Ishikawa (cell line): ENCODE measurements around the gene WDFY2.

ENCODE experiments used
- CEBPB ChIP-seq: IDR thresholded peaks from 2 replicates; pipeline ENCODE4 v1.6.1; 2012
- CREB1 ChIP-seq: IDR thresholded peaks from 2 replicates; pipeline ENCODE4 v1.6.1; 2012; ENCODE audit warnings: low read depth
- EGR1 ChIP-seq: IDR thresholded peaks from 2 replicates; pipeline ENCODE4 v1.6.1; 2012
- EP300 ChIP-seq: IDR thresholded peaks from 2 replicates; pipeline ENCODE4 v1.6.1; 2012; ENCODE audit warnings: borderline replicate concordance
- FOXM1 ChIP-seq: IDR thresholded peaks from 2 replicates; pipeline ENCODE4 v1.6.1; 2012; ENCODE audit warnings: low read depth, borderline replicate concordance
- MAX ChIP-seq: IDR thresholded peaks from 2 replicates; pipeline ENCODE4 v1.6.1; 2012
- NFIC ChIP-seq: IDR thresholded peaks from 2 replicates; pipeline ENCODE4 v1.6.1; 2012
- RAD21 ChIP-seq: IDR thresholded peaks from 2 replicates; pipeline ENCODE4 v1.6.1; 2012; ENCODE audit warnings: low read depth
- TAF1 ChIP-seq: IDR thresholded peaks from 2 replicates; pipeline ENCODE4 v1.6.1; 2012; ENCODE audit warnings: low read depth, mild to moderate bottlenecking
- TCF12 ChIP-seq: IDR thresholded peaks from 2 replicates; pipeline ENCODE4 v1.6.1; 2012; ENCODE audit warnings: low read depth
- TEAD4 ChIP-seq: IDR thresholded peaks from 2 replicates; pipeline ENCODE4 v1.6.1; 2012
- USF1 ChIP-seq: IDR thresholded peaks from 2 replicates; pipeline ENCODE4 v1.6.1; 2012
- YY1 ChIP-seq: IDR thresholded peaks from 2 replicates; pipeline ENCODE4 v1.6.1; 2012; ENCODE audit warnings: low read depth
- ZBTB7A ChIP-seq: IDR thresholded peaks from 2 replicates; pipeline ENCODE4 v1.6.1; 2012; ENCODE audit warnings: low read depth
- TF ChIP-seq, protein P1 (sequence below): IDR thresholded peaks from 2 replicates; pipeline ENCODE4 v1.6.1; 2012; ENCODE audit warnings: low read depth, mild to moderate bottlenecking

The WDFY2 gene

DNA sequence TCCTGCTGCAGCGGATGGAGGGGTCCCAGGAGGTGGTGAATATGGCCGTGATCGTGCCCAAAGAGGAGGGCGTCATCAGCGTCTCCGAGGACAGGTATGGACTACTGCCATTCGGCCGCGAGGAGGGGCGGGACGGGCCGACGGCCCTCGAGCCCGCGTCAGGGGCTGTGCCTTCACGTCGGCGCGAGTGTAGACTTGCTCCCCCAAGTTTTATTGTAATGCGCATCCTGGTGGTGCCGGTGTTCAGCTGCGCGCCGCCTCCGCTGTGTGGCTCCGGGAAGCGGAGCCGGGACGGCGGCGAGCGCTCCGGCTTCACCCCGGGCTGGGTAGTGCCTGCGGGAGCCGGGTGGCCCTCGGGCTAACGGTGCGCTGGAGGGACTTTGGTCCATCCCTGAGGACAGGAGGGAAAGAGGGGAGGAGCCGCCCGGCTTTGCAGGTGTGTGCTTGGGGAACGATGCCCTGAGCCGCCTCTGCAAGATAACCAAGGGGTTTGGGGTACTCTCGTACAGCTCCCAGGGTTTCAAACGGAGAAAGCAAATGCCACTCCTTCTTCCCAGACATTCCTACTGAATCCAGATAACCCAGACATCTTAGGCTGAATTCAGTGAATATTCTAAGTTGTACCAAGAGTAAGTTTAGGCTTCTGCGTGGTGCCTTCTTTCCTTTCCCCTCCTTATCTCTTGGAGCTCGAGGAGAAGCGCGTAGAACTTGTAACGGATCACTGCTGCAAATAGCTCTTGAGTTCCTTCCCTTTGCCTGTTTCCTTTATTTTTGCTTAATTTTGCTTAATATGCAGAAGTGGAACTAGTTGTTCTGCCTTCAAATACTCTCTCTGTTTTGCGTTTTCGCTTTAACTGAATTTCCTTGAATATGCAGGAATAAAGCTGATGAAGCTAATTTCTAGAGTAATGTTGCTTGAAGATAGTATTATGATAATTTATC, 740 bp downstream of the WDFY2 start:
- TF ChIP-seq NFIC: 0 out of 2 replicates have a peak, but pooled peaks have one; percentile 17
- no peak for TF ChIP-seq USF1
- peak; percentile 57; the same call in 1 of the 2 replicates for TF ChIP-seq YY1
- TF ChIP-seq TAF1: peak; percentile 63; the same call in 1 of the 2 replicates
- peak; percentile 14; the same call in 1 of the 2 replicates for TF ChIP-seq MAX
- peak; percentile 45; the same call in 1 of the 2 replicates for TF ChIP-seq CREB1
- no peak for TF ChIP-seq TEAD4

DNA sequence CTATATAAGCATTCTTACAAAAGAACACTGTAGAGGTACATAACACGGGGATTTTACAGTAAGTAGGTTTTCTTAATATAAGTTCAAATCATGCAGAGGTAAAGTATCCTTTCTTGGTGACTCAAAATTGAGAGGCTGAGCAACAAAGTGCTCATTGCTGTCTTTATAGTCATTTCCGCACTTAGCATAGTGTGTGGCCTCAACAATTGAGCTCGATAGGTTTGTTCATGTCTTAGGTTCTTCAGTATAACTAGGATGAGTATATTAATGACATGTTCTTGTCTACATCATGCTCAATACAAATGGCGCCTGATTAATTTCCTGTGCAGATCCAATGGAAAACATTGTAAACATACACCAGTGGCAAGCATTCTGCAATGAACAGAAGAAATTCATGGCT, 1.4 kb downstream of the WDFY2 start:
- TF ChIP-seq TEAD4 (no peak), RAD21 (no peak), CREB1 (no peak), USF1 (no peak), NFIC (no peak), CEBPB (no peak), FOXM1 (no peak), TAF1 (no peak), EP300 (no peak), ZBTB7A (no peak), MAX (no peak), TCF12 (no peak)

DNA sequence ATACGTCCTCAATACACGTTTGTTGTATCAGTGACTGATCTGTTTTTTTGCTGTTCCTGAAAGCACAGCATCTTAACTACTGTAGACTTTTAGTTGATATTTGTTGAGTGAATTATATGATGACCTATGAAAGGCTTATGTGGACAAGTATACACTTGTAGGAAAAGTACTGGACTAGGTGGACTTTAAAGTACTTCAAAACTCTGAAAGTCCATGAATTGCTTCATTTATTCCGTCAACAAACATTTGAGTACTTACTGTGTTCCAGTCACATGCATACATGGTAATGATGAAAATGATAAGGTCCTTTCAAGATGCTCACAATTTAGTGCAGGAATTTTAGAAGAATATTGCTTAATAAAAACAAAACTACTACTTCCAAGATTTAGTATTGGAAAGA, 3.1 kb downstream of the WDFY2 start:
- TF ChIP-seq MAX: no peak

GRCh38 chr13:51588406-51588949, 4.2 kb downstream of the WDFY2 start:
- TF ChIP-seq TEAD4 (no peak), TCF12 (no peak), ZBTB7A (no peak), EGR1 (no peak), CREB1 (no peak), NFIC (no peak), USF1 (no peak), FOXM1 (no peak), MAX (no peak), RAD21 (no peak), YY1 (no peak)
- TF ChIP-seq, protein P1, sequence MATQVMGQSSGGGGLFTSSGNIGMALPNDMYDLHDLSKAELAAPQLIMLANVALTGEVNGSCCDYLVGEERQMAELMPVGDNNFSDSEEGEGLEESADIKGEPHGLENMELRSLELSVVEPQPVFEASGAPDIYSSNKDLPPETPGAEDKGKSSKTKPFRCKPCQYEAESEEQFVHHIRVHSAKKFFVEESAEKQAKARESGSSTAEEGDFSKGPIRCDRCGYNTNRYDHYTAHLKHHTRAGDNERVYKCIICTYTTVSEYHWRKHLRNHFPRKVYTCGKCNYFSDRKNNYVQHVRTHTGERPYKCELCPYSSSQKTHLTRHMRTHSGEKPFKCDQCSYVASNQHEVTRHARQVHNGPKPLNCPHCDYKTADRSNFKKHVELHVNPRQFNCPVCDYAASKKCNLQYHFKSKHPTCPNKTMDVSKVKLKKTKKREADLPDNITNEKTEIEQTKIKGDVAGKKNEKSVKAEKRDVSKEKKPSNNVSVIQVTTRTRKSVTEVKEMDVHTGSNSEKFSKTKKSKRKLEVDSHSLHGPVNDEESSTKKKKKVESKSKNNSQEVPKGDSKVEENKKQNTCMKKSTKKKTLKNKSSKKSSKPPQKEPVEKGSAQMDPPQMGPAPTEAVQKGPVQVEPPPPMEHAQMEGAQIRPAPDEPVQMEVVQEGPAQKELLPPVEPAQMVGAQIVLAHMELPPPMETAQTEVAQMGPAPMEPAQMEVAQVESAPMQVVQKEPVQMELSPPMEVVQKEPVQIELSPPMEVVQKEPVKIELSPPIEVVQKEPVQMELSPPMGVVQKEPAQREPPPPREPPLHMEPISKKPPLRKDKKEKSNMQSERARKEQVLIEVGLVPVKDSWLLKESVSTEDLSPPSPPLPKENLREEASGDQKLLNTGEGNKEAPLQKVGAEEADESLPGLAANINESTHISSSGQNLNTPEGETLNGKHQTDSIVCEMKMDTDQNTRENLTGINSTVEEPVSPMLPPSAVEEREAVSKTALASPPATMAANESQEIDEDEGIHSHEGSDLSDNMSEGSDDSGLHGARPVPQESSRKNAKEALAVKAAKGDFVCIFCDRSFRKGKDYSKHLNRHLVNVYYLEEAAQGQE: no peak

- TF ChIP-seq, protein P1: no peak
- TF ChIP-seq CEBPB: no peak
- TF ChIP-seq RAD21: no peak
- no peak for TF ChIP-seq MAX
- TF ChIP-seq TCF12: no peak
- no peak for TF ChIP-seq NFIC
- TF ChIP-seq USF1: no peak
- no peak for TF ChIP-seq EGR1
- no peak for TF ChIP-seq CREB1
- no peak for TF ChIP-seq FOXM1
- no peak for TF ChIP-seq EP300
- TF ChIP-seq TAF1: no peak
Measured at GRCh38 chr13:51589793-51590192, 5.5 kb downstream of the WDFY2 start.
